DND-41 (cell line): ENCODE results near the gene RXFP4.

Experiments
- EZH2 ChIP-seq: IDR thresholded peaks from 3 replicates; pipeline ENCODE4 v1.6.1; 2012; ENCODE audit warnings: borderline replicate concordance, low read depth, mild to moderate bottlenecking, moderate library complexity, low read length, inconsistent platforms; ENCODE audit not compliant: severe bottlenecking
- TF ChIP-seq, protein P1 (sequence below): IDR thresholded peaks from 2 replicates; pipeline ENCODE4 v1.5.1; 2012; ENCODE audit warnings: borderline replicate concordance, low read length, moderate library complexity, mild to moderate bottlenecking; ENCODE audit not compliant: poor library complexity, severe bottlenecking; ENCODE audit errors: extremely low read depth

DNA sequence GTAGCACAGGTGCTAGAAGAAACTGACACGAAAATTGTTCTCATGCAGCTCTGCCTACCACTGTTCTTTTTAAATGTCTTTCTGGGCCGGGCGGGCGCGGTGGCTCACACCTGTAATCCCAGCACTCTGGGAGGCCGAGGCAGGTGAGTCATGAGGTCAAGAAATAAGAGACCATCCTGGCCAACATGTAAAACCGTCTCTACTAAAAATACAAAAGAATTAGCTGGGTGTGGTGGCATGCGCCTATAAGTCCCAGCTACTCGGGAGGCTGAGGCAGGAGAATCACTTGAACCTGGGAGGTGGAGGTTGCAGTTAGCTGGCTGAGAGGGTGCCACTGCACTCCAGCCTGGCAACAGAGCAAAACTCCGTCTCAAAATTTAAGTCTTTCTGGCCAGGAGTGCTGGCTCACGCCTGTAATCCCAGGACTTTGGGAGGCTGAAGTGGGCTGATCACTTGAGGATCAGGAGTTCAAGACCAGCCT lies 29.3 kb upstream of the RXFP4 start:
- TF ChIP-seq, protein P1, sequence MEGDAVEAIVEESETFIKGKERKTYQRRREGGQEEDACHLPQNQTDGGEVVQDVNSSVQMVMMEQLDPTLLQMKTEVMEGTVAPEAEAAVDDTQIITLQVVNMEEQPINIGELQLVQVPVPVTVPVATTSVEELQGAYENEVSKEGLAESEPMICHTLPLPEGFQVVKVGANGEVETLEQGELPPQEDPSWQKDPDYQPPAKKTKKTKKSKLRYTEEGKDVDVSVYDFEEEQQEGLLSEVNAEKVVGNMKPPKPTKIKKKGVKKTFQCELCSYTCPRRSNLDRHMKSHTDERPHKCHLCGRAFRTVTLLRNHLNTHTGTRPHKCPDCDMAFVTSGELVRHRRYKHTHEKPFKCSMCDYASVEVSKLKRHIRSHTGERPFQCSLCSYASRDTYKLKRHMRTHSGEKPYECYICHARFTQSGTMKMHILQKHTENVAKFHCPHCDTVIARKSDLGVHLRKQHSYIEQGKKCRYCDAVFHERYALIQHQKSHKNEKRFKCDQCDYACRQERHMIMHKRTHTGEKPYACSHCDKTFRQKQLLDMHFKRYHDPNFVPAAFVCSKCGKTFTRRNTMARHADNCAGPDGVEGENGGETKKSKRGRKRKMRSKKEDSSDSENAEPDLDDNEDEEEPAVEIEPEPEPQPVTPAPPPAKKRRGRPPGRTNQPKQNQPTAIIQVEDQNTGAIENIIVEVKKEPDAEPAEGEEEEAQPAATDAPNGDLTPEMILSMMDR = no peak
- TF ChIP-seq EZH2 = no peak
